ENCODE measurements around the gene NPY. TPM values are rescaled to one million over a fixed set of nuclear protein-coding genes. Genes with fewer than 3 reads are reported as not detected.

NPY gene
- polyA plus RNA-seq, 1 donor (not counting 4 experiments of a cell fraction or from before 2014, with no cell fraction given): not detected

DNA sequence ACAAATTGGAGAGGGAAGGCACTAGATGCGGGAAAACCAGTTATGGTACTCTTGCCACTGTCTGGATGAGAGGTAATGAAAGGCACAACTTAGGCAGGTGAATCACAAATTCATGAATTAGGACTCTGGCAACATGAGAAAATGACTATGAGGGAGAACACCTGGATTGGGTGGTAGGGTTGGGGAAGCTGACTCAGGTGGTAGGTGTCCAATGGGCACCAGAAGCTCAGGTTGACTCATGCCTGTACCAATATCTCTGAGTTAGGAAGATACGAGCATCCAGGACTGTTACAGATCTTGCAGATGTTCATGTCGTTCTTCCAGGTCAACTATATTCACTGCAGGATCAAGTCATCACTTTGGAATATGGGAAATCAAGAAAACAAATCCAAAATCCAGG, 56.7 kb downstream of the NPY start:
- H3K36me3 ChIP-seq (ENCODE audit: control insufficient read depth in 2 of 2, extremely low read depth in 1 of 2, insufficient read depth in 2 of 2, low read length in 2 of 2): no peaks in the 10 kb centered on the region
- dilution Hi-C loops (cut with MboI; ENCODE audit: extremely low pct_ligation_motif_present, low sequenced_read_pairs): no loop called here
- peaks cover 9% of the 10 kb centered on the region for H3K27me3 ChIP-seq (ENCODE audit: control insufficient read depth, extremely low read depth, insufficient read depth, low read length)
- no peak for FAIRE-seq
- H3K79me2 ChIP-seq (ENCODE audit: control insufficient read depth, insufficient read depth, low read length): no peaks in the 10 kb centered on the region
- no peak overlapping the region for H3K9ac ChIP-seq (ENCODE audit: control insufficient read depth, extremely low read depth, insufficient read depth, low read length)
- no peaks in the 10 kb centered on the region for H3K9me1 ChIP-seq (ENCODE audit: control insufficient read depth, extremely low read depth, insufficient read depth, low read length)
- H2AFZ ChIP-seq (ENCODE audit: control insufficient read depth, low read length): no peak overlapping the region
- no peak overlapping the region for H3K4me2 ChIP-seq (ENCODE audit: control insufficient read depth, extremely low read depth, insufficient read depth, low read depth, low read length)
- no peak overlapping the region for H3K27ac ChIP-seq (ENCODE audit: control insufficient read depth, insufficient read depth, low read length)
- H3K4me1 ChIP-seq (ENCODE audit: control insufficient read depth, extremely low read depth, insufficient read depth, low read length): no peaks in the 10 kb centered on the region
- no peaks in the 10 kb centered on the region for H3K9me3 ChIP-seq (ENCODE audit: control insufficient read depth, low read depth, low read length)
- H3K4me3 ChIP-seq (ENCODE audit: control insufficient read depth in 2 of 3, extremely low read depth in 1 of 3, insufficient read depth in 2 of 3, low read depth in 1 of 3, low read length in 3 of 3): no peak overlapping the region
- TF ChIP-seq, protein P1, sequence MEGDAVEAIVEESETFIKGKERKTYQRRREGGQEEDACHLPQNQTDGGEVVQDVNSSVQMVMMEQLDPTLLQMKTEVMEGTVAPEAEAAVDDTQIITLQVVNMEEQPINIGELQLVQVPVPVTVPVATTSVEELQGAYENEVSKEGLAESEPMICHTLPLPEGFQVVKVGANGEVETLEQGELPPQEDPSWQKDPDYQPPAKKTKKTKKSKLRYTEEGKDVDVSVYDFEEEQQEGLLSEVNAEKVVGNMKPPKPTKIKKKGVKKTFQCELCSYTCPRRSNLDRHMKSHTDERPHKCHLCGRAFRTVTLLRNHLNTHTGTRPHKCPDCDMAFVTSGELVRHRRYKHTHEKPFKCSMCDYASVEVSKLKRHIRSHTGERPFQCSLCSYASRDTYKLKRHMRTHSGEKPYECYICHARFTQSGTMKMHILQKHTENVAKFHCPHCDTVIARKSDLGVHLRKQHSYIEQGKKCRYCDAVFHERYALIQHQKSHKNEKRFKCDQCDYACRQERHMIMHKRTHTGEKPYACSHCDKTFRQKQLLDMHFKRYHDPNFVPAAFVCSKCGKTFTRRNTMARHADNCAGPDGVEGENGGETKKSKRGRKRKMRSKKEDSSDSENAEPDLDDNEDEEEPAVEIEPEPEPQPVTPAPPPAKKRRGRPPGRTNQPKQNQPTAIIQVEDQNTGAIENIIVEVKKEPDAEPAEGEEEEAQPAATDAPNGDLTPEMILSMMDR (optimal IDR thresholded peaks at IDR 0.05 in 1 of 3, IDR thresholded peaks at IDR 0.05 in 1 of 3, conservative IDR thresholded peaks at IDR 0.05 in 1 of 3; ENCODE audit: extremely low read depth in 1 of 3, insufficient read depth in 2 of 3, low read length in 3 of 3): no peak
- no peak for TF ChIP-seq EZH2 (IDR thresholded peaks at IDR 0.05; ENCODE audit: low read length)
- no peak for DNase-seq (ENCODE audit: low read depth, low spot score)
- H4K20me1 ChIP-seq (ENCODE audit: control insufficient read depth, extremely low read depth, insufficient read depth, low read length): no peaks in the 10 kb centered on the region
